Stimulated activated CD4-positive, alpha-beta T cell treated with anti-CD3 and anti-CD28 coated beads, Interleukin-2, amount 100 ng/mL, for 4 hours (primary cell): ENCODE results near the gene ZIC5.

Experiments
- DNase-seq: peaks from one replicate; pipeline ENCODE4 v3.0.0-alpha.2; 2020; ENCODE audit warnings: low read depth

ZIC5 gene

DNA sequence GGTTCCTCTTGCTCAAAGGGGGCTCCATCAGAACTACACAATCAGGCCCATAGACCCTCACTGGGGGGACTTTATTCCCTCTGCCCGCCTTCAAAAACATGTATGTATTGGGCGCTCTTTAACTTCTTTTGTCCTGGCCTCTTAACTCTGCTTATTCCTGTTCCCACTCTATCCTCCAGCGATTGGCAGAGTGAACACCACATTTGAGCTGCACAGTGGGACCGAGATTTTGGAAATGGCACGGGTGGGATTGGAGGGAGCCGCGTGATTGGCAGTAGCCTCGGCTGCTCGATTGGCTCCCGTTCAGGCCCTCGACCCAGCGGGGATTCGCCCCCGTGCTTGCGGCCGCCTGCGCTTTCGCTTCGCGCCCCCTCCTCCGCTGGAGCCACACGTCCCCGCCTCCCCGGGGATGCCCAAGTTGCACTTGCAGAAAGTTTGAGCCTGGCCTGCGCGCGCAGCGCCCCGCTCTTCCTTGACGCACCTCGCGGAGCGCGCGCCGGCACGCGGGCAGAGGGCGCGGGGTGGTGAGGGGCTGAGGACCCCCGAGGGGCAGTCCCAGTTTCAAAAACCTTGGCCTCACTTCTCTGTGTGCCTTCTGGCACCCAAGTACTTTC lies at the start of gene ZIC5:
ZIC5 (minus strand) TSS at position 192 of the 614 bp plus-strand sequence; CDS start at position 28, 164 bp downstream.
- no peak for DNase-seq

DNA sequence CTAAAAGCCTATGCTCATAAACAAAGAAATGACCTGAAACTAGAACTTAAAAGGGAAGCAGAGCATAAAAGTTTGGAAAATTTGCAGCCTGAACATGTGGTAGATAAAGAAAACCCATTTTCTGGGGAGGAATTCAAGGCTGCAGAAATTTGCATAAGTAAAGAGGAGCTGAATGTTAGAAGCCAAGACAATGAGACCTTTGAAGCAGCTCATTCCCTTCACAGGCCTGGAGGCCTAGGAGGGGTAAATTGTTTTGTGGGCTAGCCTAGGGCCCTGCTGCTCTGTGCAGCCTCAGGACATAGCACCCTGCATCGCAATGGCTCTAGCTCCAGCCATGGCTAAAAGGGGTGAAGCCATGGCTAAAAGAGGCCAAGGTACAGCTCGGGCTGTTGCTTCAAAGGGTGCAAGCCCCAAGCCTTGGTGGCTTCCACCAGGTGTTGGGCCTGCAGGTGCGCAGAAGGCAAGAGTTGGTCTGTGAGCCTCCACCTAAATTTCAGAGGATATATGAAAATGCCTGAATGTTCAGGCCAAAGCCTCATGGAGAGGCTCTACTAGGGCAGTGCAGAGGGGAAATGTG lies 48.3 kb upstream of the ZIC5 start:
- no peak for DNase-seq

- no peak for DNase-seq
These were observed 43.1 kb upstream of the ZIC5 start for GRCh38 chr13:100014621-100015020.

GRCh38 chr13:99998261-99998660 lies 26.7 kb upstream of the ZIC5 start:
- no peak for DNase-seq

- DNase-seq: no peak
These were observed 26.2 kb upstream of the ZIC5 start for GRCh38 chr13:99997702-99998214.

DNA sequence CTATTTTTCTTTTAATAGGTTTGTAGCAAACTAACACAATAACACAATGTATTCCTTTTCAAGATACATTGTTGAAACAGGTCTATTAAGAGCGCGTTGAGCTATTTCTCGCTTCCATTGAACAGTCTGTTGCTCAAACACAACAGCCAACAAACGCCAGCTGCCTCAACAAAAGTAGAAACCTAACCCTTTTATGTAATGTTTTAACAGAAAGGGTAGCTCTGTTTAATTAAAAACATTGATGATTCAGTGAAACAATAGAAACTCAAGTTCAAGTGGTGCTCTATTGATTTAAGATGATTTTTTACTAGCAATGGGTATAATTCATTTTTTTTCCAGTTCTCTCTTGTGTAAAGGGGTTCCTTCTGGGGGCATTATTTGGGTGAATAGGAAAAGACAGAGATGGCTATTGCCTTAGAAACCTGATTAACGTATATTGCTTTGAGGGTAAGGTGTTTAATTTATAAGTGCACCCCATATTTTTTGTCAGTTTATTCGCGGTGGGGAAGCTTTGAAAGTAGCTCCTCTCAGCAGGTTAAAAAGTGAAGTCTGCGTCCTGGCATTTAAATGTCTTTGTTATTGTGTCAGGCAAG lies 24.9 kb upstream of the ZIC5 start:
- no peak for DNase-seq

DNA sequence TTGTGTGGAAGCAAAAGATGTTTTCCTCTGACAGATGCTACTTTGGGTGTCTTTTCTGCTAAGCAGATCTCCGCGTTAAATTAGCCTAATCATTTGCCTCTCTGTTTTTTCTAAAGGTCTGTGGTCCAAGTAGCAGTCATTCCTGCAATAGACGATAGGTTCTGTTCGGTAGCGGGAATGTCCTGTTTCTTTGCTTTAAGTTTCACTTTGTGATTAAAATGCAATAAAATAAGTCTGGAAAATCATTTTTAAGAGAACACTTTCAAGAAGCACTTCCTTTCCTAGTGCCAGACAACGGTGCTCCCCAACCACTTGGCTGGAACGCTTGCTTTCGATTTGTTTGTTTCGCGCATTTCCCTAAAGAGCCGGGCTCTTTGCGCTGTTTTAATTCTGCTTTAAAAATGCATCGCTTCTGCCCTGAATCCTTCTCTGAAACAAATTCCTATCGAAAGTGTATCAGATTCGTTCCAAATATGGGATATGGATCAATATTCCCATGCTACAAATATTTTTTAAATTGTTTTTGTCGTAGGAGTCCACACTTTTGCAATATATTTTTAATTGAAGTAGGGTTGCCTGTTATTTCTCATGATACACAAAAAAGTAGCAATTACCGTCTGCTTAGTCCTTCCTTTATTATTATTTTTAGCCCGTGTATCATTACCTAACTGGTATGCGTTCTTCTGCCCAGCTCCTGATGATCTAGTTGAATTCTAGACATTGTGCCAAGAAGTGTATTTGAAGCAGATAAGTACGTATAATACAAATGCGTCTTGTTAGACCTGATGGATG lies 24.2 kb upstream of the ZIC5 start:
- no peak for DNase-seq

DNA sequence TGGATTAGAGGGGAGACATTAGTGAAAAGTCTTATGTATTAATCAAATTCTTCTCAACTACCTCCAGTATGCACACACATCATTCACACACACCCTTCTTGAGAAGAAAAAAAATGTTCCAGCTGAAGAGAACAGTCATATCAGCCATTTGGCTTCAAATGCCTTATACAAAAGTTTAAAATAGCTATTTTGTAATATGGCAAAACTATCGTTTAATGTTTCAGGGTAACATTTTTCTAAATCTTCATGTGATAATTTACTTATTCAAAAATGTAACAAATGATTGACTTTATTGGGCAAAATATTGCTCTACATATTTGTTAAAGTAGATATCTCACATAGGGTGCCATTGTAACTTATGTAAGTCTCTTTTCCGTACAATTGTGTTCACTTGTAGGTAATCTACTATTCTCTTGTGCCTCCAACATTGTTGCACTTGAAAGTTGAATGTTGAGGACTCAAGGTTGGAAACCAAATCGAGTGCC lies 23.6 kb upstream of the ZIC5 start:
- no peak for DNase-seq

DNA sequence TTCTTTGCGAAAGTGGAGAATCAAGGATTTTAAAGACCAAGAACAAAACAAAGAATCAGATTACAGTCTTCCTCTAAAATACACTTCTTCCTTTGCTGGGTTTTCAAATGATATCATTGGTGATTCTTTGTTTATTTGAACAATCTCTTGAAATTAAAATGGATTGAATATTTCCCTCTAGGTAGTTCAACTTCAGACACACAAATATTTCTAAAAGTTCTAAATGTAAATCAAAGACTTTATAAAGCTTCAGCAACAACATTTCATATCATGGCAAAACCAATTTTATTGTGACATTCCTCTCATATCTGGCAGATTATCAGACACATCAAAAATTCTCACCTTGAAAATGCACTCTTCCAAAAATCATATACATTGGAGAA lies 23.1 kb upstream of the ZIC5 start:
- no peak for DNase-seq

- DNase-seq: no peak
These were observed 22.4 kb upstream of the ZIC5 start for GRCh38 chr13:99993660-99994637.

- DNase-seq: no peak
These were observed 21.4 kb upstream of the ZIC5 start for GRCh38 chr13:99992949-99993351.

DNA sequence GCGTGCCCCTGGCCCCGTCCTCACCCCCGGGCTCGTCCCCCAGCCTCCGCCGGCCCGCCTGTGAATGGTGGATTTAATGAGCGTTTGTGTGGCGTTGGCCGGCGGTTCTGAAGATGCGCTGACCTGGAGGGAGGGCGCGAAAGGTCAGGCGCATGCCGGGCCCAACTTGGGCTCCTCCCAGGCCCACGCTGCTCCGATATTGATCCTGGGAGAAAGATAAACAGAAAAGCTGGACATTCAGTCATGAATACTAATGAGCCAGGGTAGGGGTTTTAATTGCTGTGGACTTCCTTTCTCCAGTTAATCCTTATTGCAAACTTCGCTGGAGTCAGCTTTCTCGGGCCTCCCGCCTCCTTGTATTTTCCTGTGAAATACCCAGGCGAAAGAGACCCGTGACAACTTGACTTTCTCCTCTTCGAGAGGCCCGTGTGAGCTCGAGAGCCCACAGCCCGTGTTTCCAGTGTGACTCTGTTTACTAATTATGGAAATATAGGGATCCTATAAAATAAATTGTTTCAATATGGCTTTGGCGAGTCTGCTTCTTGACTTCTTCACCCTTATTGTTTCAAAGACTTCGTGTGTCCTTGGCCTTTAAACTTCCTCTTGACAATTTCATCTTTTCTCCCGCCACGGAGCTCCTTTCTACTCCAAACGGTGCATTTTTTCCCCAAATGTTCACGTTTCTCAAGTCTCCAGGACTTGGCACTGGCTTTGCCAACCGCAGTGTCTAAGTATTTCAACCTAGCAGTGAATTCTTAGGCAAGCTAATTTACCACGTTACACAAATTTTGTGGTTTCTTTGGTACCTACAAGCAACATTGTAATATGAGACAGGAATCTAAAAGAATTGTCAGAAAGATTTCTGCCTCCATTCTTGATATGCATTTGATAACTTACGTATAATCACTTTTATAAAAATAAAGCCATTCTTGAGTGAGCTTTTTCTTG lies 20.5 kb upstream of the ZIC5 start:
- DNase-seq: no peak

- DNase-seq: no peak
These were observed 19.7 kb upstream of the ZIC5 start for GRCh38 chr13:99991013-99991827.

DNA sequence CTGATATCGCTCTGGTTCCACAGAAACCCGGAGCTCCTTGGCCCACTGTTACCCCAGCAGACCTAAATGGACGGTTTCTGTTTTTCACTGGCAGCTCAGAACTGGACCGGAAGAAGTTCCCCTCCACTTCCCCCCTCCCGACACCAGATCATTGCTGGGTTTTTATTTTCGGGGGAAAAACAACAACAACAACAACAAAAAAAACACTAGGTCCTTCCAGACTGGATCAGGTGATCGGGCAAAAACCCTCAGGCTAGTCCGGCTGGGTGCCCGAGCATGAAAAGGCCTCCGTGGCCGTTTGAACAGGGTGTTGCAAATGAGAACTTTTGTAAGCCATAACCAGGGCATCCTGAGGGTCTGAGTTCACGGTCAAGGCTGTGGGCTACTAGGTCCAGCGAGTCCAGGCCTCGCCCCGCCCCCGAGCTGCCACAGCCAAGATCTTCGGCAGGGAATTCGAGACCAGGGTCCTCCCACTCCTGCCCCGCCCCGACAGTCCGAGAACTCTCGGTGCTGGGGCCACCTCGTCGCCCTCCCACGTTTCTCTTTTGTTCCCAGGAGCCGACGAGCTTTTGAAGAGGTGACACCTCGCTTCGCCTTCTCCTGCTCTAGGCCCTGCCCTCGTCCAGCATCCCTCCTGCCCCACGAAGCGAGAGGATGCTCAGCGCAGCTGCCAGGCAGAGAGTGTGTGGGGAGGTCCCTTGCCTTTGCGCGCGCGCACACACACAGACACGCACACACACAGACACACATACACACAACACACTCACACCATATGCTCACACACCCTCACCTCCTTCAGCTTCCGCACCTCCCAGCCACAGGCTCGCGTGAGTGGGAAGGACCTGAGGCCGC lies 18.8 kb upstream of the ZIC5 start:
- DNase-seq: no peak

GRCh38 chr13:99989276-99990125 lies 17.9 kb upstream of the ZIC5 start:
- no peak for DNase-seq

DNA sequence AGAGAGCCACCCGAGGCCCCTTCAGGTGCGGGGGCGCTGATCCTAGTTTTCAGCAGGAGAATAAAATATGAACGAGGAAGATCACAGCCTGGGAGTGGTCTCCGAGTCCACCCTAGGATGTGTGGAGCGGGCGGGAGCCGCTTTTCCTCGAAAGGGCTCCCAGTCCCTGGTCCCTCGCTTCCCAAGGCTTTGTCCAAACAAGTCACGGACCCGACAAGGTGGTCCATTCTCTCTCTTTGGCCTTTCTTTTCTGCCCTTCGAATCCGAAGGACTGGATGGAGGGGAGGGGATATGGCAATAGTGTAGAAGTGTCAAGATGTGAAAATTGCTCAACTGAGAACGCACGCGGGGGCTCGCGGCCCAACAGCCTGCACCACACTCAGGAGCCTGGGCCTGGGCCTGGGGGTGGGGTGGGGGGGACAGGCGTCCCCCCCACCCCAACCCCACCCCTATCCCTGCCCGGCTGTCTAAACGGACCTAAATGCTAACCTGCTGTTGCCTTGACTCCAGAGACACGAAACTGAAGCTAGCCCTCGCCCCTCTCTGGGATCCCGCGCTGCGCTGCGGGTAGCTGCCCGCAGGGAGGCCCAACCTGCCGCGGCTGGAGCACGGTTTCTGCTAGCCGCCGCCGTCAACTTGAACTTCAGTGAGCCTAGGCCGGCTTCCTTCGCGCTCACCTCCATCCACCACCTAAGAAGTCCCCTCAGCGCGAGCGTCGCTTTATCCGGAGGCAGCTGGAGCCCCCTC lies 17.1 kb upstream of the ZIC5 start:
- no peak for DNase-seq
